Stimulated activated CD4-positive, alpha-beta T cell treated with anti-CD3 and anti-CD28 coated beads, Interleukin-15, amount 100 ng/mL, for 48 hours (primary cell): Measurements from ENCODE around the gene DAB2IP.

Source experiments
- DNase-seq, 2 donors: peaks; one replicate each; pipeline ENCODE4 v3.0.0-alpha.2; 2020; ENCODE audit warnings: low read depth in 2 of 2

DAB2IP gene

GRCh38 chr9:121684381-121685145 is 33.1 kb downstream of the DAB2IP start:
- no peak for DNase-seq

DNA sequence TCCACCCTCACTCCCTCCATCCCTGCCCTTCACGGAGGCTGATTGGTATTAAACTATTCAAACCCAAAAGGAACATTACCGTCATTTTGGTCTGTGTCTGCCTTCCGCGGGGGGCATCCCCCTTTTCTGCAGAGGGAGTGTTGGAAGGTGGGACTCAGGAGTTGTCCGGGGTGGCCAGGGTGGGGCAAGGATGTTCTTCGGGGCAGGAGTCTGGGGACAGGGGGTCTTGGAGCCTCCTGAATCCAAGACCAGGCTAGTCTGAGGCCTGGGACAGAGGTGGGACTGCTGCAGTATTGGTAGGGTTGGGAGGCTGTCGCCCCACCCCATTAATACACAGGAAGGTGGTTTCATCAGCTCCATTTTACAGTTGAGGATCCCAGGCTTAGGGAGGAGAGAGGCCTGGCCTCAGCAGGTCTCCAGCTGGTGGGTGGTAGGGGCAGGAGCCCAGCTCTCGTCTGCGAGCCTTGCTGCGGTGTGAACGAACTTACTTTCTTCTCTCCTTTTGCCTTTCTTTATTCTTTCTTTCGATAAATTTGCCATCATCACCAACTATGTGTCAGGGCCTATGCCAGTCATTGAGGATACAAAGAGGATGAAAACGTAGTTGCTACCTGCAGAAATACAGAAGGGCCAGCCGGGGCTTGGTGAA is 33.8 kb downstream of the DAB2IP start:
- DNase-seq = no peak

- DNase-seq = no peak
Measured at GRCh38 chr9:121685795-121686377, 34.5 kb downstream of the DAB2IP start.

- DNase-seq = peak; percentile 36 to 61
Measured at GRCh38 chr9:121686930-121687541, 35.6 kb downstream of the DAB2IP start.

- no peak for DNase-seq
Measured at GRCh38 chr9:121688146-121688680, 36.8 kb downstream of the DAB2IP start.

GRCh38 chr9:121688681-121689080 is 37.2 kb downstream of the DAB2IP start:
- no peak for DNase-seq

- DNase-seq = no peak
Measured at GRCh38 chr9:121689461-121690157, 38.2 kb downstream of the DAB2IP start.

DNA sequence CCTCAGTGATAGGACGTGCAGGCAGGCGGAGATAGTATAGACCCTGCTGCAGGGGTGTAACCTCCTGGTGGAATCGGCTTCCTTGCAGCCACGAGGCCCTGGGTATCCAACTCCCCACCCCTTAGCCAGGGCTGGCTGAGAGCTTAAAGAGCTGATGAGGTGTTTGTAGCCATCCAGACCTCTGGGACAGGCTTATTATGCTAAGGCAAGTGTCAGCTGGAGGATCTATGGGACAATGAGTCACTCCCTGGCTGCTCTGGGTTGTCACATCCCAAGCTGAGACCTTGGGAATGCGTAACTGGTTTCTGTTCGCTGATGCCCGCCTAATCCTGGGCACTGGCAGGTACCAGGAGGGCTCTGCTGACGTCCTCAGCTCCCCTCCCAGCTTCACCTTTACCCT is 38.9 kb downstream of the DAB2IP start:
- DNase-seq = no peak

GRCh38 chr9:121690766-121691165 is 39.3 kb downstream of the DAB2IP start:
- DNase-seq = no peak

- no peak for DNase-seq
Measured at GRCh38 chr9:121691890-121692289, 40.5 kb downstream of the DAB2IP start.

DNA sequence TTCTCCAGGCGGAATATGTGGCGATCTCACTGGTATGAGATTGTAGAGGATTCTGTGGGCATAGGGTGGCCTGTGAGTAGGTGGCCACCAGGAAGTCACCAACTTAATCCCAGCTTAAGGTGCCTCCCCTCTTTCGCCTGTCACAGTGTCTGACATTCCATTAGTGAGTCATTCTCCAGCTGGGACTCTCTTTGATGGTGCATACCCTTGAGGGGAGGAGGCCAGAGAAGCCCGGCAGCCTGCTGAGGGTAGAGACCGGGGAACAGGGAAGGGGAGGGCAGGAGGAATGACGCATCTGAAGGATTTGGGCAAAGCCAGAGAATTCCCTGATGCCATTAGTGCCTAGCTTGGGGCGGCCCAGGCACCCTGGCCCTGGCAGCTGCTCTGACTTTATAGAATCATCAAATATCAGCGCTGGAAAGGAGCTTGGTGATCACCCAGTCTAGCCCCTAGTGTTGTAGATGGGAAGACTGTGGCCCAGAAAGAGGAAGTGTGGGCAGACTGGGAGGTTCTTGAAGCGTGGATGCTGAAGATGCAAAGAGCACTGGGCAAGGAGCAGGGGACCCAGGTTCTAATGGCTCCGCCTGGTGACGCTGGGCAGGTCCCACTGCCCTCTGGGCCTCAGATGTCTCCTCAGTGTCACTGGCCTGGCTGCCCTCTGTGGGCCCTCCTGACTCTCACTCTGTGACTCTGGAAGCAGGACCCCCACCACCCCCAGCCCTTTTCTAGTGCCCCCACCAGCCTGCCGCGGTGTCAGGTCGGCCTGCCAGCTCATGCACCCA is 41.4 kb downstream of the DAB2IP start:
- DNase-seq = no peak

GRCh38 chr9:121693388-121693670 is 41.9 kb downstream of the DAB2IP start:
- no peak for DNase-seq

- no peak for DNase-seq
Measured at GRCh38 chr9:121694001-121694400, 42.6 kb downstream of the DAB2IP start.

DNA sequence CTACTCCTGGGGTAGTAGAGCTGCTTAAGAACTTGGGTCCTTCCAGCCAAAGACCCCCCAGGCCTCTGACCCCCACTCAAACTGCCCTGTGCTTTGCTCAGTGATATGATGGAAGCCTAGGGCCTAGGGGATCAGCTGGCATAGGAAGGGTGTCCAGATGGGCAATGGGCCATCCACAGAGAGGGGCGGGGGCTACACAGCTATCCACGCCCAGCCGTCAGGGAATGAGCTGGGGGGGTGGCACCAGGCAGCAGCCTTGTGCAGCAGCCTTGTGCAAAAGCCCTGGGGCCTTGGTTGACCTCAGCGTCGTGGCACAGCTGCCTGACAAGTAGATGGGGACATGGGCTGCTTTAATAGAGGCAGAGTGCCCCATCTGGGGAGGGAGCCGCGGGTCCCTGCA is 43.2 kb downstream of the DAB2IP start:
- no peak for DNase-seq

GRCh38 chr9:121696930-121697329 is 45.5 kb downstream of the DAB2IP start:
- DNase-seq = no peak

DNA sequence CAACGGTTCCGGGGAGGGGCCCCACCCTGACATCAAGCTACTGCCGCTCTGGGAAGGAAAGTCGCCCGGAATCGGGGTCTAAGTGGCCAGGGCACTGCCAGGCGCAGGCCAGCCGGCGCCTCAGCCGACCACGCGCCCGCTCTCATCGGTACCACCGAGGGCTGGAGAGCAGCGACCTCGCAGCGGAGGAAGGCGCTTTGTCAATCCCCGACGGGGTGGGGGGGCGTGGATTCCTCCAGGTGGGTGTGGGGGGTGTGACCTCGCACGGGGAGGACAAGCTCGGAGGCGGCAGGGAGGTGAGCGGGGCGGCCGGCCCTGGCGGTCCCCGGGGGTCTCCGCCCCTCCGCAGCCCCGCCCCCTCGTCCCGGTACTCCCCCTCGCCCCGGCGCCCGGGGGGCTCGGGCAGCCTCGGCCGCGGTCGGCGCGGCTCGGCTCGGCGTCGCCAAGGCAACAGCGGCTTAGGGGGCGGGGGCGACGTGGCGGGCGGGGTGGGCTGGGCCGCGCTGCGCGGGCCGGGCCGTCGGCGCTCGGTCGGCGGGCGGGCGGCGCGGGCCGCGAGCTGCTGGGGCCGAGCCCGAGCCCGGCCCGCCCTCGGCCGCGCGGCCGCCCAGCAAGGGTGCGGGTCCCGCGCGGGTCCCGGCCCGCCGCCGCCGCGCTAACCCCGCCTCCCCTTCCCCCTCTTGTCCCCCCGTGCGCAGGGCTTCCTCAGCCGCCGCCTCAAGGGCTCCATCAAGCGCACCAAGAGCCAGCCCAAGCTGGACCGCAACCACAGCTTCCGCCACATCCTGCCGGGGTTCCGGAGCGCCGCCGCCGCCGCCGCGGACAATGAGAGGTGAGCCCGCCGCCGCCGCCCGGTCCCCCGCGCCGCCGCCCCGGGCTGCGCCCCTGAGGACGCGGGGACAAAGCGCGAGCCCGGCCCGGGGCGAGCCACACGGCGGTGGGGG is 47.5 kb downstream of the DAB2IP start:
- DNase-seq = peak in 1 of 2 donors; percentile 35

DNA sequence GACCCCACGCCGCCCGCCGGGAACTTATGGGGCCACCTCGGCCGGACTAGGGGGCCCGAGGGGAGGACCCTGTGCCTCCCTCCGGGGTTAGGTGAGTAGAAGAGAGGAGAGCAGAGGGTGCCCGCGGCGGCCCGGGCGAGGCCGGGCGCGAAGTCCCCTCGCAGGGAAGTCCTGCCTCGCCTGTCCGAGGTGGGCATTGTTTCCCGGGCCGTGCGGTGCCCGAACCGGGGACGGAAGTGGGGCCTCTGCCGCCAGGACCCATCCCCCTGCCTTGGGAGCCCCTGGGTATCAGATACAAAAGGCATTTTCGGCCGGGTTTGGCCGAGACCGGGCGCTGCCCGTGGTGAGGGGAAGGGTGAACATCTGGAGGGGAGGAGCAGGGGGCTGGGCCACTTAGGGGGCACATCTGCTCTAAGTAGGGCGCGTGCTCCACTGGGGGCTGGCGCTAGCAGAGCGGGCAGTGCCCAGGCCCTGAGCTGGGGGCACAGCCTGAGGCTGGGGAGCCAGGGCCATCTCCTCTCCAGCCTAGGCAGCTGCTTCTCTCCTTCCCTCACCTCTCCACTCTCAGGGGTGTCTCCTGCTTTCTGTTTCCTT is 48.2 kb downstream of the DAB2IP start:
- DNase-seq = no peak

- DNase-seq = peak in 1 of 2 donors; percentile 10
Measured at GRCh38 chr9:121700165-121700831, 48.9 kb downstream of the DAB2IP start.

DNA sequence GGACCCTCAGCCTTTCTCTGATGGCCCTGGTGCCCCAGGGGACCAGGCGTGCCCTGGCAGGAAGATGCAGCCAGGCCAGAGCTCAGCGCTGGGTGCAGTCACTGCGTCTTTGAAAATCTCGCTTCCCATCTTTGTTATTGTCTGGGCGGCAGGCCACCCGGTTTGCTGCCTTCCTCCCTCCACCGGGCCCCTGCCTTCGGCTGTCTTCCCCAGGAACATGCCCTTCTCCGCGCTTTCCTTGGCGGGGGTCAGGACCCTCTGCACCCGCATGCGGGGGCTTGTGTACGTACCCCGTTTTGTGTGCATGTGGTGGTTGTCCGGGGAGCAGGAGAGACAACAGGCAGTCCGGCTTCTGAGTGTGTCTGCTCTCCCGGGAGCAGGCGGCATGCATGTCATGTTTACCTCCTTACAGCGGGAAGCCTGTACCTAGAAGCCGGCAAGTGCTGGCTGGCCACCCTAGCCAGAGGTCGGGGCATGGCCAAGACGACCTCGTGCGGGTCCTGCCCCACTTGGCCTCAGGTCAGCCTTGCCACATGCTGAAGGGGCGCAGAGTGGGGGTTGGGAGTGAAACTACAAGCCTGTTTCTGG is 49.5 kb downstream of the DAB2IP start:
- DNase-seq = no peak
